ENCODE measurements around the gene C17orf114.

The C17orf114 gene

GRCh38 chr17:4802228-4802627 is at the start of gene C17orf114 (continued):
- TF ChIP-seq, protein P1, sequence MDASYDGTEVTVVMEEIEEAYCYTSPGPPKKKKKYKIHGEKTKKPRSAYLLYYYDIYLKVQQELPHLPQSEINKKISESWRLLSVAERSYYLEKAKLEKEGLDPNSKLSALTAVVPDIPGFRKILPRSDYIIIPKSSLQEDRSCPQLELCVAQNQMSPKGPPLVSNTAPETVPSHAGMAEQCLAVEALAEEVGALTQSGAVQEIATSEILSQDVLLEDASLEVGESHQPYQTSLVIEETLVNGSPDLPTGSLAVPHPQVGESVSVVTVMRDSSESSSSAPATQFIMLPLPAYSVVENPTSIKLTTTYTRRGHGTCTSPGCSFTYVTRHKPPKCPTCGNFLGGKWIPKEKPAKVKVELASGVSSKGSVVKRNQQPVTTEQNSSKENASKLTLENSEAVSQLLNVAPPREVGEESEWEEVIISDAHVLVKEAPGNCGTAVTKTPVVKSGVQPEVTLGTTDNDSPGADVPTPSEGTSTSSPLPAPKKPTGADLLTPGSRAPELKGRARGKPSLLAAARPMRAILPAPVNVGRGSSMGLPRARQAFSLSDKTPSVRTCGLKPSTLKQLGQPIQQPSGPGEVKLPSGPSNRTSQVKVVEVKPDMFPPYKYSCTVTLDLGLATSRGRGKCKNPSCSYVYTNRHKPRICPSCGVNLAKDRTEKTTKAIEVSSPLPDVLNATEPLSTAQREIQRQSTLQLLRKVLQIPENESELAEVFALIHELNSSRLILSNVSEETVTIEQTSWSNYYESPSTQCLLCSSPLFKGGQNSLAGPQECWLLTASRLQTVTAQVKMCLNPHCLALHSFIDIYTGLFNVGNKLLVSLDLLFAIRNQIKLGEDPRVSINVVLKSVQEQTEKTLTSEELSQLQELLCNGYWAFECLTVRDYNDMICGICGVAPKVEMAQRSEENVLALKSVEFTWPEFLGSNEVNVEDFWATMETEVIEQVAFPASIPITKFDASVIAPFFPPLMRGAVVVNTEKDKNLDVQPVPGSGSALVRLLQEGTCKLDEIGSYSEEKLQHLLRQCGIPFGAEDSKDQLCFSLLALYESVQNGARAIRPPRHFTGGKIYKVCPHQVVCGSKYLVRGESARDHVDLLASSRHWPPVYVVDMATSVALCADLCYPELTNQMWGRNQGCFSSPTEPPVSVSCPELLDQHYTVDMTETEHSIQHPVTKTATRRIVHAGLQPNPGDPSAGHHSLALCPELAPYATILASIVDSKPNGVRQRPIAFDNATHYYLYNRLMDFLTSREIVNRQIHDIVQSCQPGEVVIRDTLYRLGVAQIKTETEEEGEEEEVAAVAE (CRISPR knock-in tag; IDR thresholded peaks at IDR 0.05; ENCODE audit: borderline replicate concordance) = no peak
- TF ChIP-seq ZNF749 (CRISPR knock-in tag; IDR thresholded peaks at IDR 0.05; ENCODE audit: borderline replicate concordance) = no peak
- no peak for TF ChIP-seq ZNF234 (CRISPR knock-in tag; conservative IDR thresholded peaks at IDR 0.05)
- no peak for TF ChIP-seq NR2F2 (IDR thresholded peaks at IDR 0.05; ENCODE audit: borderline replicate concordance, low read depth)
- no peak for TF ChIP-seq ZFP36L1 (CRISPR knock-in tag; IDR thresholded peaks at IDR 0.05)
- TF ChIP-seq ZNF251 (CRISPR knock-in tag; IDR thresholded peaks at IDR 0.05) = no peak
- TF ChIP-seq GATAD1 (CRISPR knock-in tag; IDR thresholded peaks at IDR 0.05) = no peak
- no peak for TF ChIP-seq POGZ (CRISPR knock-in tag; IDR thresholded peaks at IDR 0.05)

GRCh38 chr17:4851084-4851483 is 49.0 kb upstream of the C17orf114 start:
- Histone ChIP-seq H4K20me1 (ENCODE audit: insufficient read depth, low read length) (peaks cover 16% of the 10 kb centered on the region; the same call in 1 of the 2 replicates), H3K9ac (ENCODE audit: insufficient read depth, low read depth, low read length) (no peak overlapping the region), H3K27ac (ENCODE audit: extremely low read length, insufficient read depth, low read length) (no peak overlapping the region), H3K4me2 (ENCODE audit: low read depth, low read length) (no peak overlapping the region), H3K4me3 (replicated peaks in 1 of 3; ENCODE audit: insufficient read depth in 1 of 3, low read depth in 2 of 3, low read length in 3 of 3) (no peak overlapping the region), H2AFZ (ENCODE audit: low read length) (no peak overlapping the region), H3K79me2 (ENCODE audit: insufficient read depth, low read length) (peaks cover 60% of the 10 kb centered on the region), H3K36me3 (replicated peaks in 1 of 2; ENCODE audit: control insufficient read depth in 1 of 2, insufficient read depth in 2 of 2, low read length in 2 of 2) (peaks cover 0 to 18% of the 10 kb centered on the region in 2 experiments; a peak in 3 of 5 replicates), H3K9me3 (ENCODE audit: low read length) (no peaks in the 10 kb centered on the region), H3K27me3 (ENCODE audit: control insufficient read depth in 1 of 2, insufficient read depth in 2 of 2, low read length in 2 of 2) (no peaks in the 10 kb centered on the region), H3K4me1 (ENCODE audit: insufficient read depth, low read length) (peaks cover 53% of the 10 kb centered on the region)
- in situ Hi-C loops (cut with HindIII; ENCODE audit: extremely low pct_ligation_motif_present, low pct_unique_long_range_greater_than_20kb) (no loop called here), intact Hi-C loops (cut with micrococcal nuclease; ENCODE audit: unreplicated experiment) (no loop called here)
- ATAC-seq = no peak
- ChIA-PET CTCF (ENCODE audit: low intra/inter-chr PET ratio, low total read pairs) (no interaction called here), POLR2A (interaction anchor here (0.7 kb wide), 1 partner anchor 330 kb away, joined by 3 read pairs; no protein-coding TSS in a partner anchor)
- no peak for DNase-seq (ENCODE audit: low spot score)
- BruUV-seq (replicated peaks) = no TSS peak
- WGBS (ENCODE audit: low lambda C conversion rate) = 89% methylated on average over 3 of the region's 3 CpGs
- no peak for FAIRE-seq
- TF ChIP-seq ZSCAN31 (CRISPR knock-in tag; IDR thresholded peaks at IDR 0.05; ENCODE audit: low read depth) = no peak
- no peak for TF ChIP-seq ZNF234 (CRISPR knock-in tag; conservative IDR thresholded peaks at IDR 0.05)
- TF ChIP-seq AFF4 (CRISPR knock-in tag; IDR thresholded peaks at IDR 0.05) = no peak
- no peak for TF ChIP-seq KAT8 (CRISPR knock-in tag; IDR thresholded peaks at IDR 0.05)
- TF ChIP-seq ZNF20 (CRISPR knock-in tag; IDR thresholded peaks at IDR 0.05) = no peak
- TF ChIP-seq, protein P2, sequence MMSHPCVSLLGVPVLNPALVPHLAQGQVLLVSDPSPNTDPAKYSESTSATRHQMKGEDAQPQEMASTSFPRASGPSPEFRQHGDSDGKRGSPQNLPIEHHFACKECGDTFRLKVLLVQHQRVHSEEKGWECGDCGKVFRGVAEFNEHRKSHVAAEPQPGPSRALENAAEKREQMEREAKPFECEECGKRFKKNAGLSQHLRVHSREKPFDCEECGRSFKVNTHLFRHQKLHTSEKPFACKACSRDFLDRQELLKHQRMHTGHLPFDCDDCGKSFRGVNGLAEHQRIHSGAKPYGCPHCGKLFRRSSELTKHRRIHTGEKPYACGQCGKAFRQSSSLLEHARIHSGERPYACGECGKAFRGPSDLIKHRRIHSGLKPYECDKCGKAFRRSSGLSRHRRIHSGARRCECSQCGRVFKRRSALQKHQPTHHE (CRISPR knock-in tag; IDR thresholded peaks at IDR 0.05; ENCODE audit: borderline replicate concordance) = no peak
- TF ChIP-seq ZNF780A (CRISPR knock-in tag; IDR thresholded peaks at IDR 0.05) = no peak
- no peak for TF ChIP-seq ZBTB38 (CRISPR knock-in tag; IDR thresholded peaks at IDR 0.05)
